Measurements from ENCODE around the gene HSD17B13.

- TF ChIP-seq POLR2A (IDR thresholded peaks at IDR 0.05; ENCODE audit: extremely low read depth, insufficient read length) (no peak), CTCF (IDR thresholded peaks at IDR 0.05; ENCODE audit: low read depth, low read length) (no peak)
These were observed 34.3 kb upstream of the HSD17B13 start for GRCh38 chr4:87356832-87357526.
